HL-60 (cell line): Measurements from ENCODE around the gene MRAS.

Experiments used
- DNase-seq, 2 experiments: peaks; one replicate each; pipeline ENCODE4 v3.0.0-alpha.2; 2010 to 2020; ENCODE audit warnings: low read depth in 1 of 2, low spot score in 1 of 2
- H3K27ac ChIP-seq: fragments of 250-450 bp; sonication (Bioruptor Pico); replicated peaks from 2 replicates; pipeline ENCODE4 v1.5.1; 2020; ENCODE audit warnings: mild to moderate bottlenecking, moderate library complexity
- H3K27me3 ChIP-seq: fragments of 250-450 bp; sonication (Bioruptor Pico); 2 replicates; pipeline ENCODE4 v1.5.1; 2021; ENCODE audit warnings: mild to moderate bottlenecking, moderate library complexity; ENCODE audit not compliant: insufficient read depth, poor library complexity, severe bottlenecking
- H3K4me3 ChIP-seq: replicated peaks from 2 replicates; pipeline ENCODE4 v1.5.1; 2011; ENCODE audit warnings: mild to moderate bottlenecking, control low read depth, low read length; ENCODE audit not compliant: insufficient read depth
- GABPA ChIP-seq: IDR thresholded peaks from 2 replicates; pipeline ENCODE4 v1.6.1; 2012; ENCODE audit warnings: low read depth
- POLR2AphosphoS5 ChIP-seq: IDR thresholded peaks from 2 replicates; pipeline ENCODE4 v1.6.1; 2012; ENCODE audit warnings: low read depth
- SPI1 ChIP-seq: IDR thresholded peaks from 2 replicates; pipeline ENCODE4 v1.6.1; 2012; ENCODE audit warnings: low read depth, mild to moderate bottlenecking, borderline replicate concordance
- TF ChIP-seq, protein P1 (sequence below): IDR thresholded peaks from 2 replicates; pipeline ENCODE4 v1.6.1; 2012; ENCODE audit warnings: low read depth; ENCODE audit not compliant: insufficient replicate concordance
- TF ChIP-seq, protein P2 (sequence below): IDR thresholded peaks from one replicate; pipeline ENCODE4 v1.5.1; 2011; ENCODE audit warnings: low read length, control low read depth, inconsistent platforms; ENCODE audit not compliant: insufficient read depth

Gene MRAS

DNA sequence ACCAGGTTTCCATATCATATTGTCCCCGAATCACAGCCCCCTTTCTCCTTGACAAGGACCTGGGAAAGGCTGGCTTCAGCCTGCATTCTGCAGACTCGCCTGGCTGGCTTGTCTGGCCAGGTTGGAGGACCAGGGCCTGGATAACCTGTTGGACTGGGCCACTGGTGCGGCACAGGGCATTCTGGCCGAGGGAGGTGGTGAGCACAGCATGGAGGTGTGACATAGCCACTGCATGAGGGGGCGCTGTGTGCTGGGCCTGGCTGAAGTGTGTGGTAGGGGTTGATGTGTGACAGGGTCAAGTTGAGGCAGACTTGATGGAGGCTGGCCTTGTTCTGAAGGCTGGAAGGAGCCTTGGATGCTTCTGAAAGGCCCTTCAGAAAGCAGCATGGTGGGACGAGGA is 88.9 kb downstream of the MRAS start:
- DNase-seq, result no peak
- no peak for TF ChIP-seq GABPA
- TF ChIP-seq, protein P1, sequence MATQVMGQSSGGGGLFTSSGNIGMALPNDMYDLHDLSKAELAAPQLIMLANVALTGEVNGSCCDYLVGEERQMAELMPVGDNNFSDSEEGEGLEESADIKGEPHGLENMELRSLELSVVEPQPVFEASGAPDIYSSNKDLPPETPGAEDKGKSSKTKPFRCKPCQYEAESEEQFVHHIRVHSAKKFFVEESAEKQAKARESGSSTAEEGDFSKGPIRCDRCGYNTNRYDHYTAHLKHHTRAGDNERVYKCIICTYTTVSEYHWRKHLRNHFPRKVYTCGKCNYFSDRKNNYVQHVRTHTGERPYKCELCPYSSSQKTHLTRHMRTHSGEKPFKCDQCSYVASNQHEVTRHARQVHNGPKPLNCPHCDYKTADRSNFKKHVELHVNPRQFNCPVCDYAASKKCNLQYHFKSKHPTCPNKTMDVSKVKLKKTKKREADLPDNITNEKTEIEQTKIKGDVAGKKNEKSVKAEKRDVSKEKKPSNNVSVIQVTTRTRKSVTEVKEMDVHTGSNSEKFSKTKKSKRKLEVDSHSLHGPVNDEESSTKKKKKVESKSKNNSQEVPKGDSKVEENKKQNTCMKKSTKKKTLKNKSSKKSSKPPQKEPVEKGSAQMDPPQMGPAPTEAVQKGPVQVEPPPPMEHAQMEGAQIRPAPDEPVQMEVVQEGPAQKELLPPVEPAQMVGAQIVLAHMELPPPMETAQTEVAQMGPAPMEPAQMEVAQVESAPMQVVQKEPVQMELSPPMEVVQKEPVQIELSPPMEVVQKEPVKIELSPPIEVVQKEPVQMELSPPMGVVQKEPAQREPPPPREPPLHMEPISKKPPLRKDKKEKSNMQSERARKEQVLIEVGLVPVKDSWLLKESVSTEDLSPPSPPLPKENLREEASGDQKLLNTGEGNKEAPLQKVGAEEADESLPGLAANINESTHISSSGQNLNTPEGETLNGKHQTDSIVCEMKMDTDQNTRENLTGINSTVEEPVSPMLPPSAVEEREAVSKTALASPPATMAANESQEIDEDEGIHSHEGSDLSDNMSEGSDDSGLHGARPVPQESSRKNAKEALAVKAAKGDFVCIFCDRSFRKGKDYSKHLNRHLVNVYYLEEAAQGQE, result no peak
- TF ChIP-seq, protein P2, sequence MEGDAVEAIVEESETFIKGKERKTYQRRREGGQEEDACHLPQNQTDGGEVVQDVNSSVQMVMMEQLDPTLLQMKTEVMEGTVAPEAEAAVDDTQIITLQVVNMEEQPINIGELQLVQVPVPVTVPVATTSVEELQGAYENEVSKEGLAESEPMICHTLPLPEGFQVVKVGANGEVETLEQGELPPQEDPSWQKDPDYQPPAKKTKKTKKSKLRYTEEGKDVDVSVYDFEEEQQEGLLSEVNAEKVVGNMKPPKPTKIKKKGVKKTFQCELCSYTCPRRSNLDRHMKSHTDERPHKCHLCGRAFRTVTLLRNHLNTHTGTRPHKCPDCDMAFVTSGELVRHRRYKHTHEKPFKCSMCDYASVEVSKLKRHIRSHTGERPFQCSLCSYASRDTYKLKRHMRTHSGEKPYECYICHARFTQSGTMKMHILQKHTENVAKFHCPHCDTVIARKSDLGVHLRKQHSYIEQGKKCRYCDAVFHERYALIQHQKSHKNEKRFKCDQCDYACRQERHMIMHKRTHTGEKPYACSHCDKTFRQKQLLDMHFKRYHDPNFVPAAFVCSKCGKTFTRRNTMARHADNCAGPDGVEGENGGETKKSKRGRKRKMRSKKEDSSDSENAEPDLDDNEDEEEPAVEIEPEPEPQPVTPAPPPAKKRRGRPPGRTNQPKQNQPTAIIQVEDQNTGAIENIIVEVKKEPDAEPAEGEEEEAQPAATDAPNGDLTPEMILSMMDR, result no peak
- no peak for TF ChIP-seq SPI1
- TF ChIP-seq POLR2AphosphoS5, result no peak
- Histone ChIP-seq H3K27ac (no peak overlapping the region), H3K27me3 (peaks cover 47% of the 10 kb centered on the region), H3K4me3 (no peak overlapping the region)

DNA sequence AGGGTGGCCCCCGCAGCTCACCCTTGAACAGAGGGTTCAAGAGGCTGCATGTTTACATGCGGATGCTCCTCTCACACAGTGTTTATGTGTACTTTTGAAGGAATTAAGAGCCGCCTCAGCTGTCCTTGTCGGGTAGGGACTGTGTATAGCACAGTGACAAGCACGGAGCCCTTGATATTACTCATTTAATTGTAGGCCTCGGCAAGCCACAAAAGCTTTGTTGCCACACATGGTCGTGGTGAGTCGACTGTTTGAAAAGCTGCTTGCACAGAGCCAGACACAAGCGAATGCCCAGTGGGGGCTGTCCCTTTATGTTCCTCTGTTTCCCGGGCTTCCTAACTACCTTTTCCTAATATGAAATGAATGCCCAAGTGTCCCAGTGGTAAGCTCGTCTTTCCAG is 90.5 kb downstream of the MRAS start:
- peaks cover 36% of the 10 kb centered on the region for H3K27me3 ChIP-seq
- no peak for DNase-seq
- no peak overlapping the region for H3K4me3 ChIP-seq
- TF ChIP-seq, protein P1, result no peak
- no peak for TF ChIP-seq SPI1
- TF ChIP-seq, protein P2, result no peak
- no peak for TF ChIP-seq GABPA
- no peak for TF ChIP-seq POLR2AphosphoS5
- no peak overlapping the region for H3K27ac ChIP-seq

DNA sequence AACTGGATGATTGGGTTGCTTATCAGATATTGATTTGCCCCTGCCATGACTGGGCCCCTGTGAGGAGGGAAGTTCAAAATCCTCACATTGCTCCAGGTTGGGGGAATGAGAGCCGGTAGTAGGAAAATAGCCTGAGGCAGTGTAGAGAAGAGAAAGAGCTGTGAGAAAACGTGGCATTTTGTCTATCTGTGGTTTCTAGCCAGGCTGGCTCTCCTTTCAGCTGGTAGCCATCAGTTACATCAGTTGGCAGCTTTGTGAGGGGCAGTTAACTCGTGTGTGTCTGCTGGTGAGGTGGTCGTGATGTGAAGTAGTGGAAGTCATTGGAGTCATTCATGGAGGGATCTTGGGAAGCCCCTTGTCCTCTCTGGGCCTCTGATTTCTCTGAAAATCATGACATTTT is 91.3 kb downstream of the MRAS start:
- Histone ChIP-seq H3K4me3 (no peak overlapping the region), H3K27me3 (peaks cover 28% of the 10 kb centered on the region), H3K27ac (no peak overlapping the region)
- no peak for TF ChIP-seq SPI1
- TF ChIP-seq POLR2AphosphoS5, result no peak
- TF ChIP-seq, protein P2, result no peak
- DNase-seq, result no peak

DNA sequence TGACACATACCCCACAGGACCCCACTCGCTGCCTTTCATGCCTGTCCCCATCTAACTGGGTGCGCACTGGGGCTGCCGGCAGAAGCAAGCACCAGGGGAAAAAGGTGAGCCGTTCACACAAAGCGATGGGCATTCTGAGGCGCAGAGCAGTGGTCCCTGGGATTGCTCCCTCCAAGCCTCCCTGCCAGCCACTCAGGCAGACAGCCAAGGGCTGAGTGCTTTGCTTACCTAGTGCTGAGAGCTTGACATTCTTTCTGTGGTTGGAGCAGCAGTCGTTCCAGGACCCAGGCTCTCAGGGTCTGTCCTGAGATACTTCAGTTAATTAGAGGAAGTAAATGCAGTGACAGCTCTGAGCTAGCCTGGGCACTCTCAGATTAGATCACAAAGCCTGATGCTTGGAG is 91.7 kb downstream of the MRAS start:
- TF ChIP-seq GABPA (no peak), SPI1 (no peak), POLR2AphosphoS5 (no peak)
- TF ChIP-seq, protein P2, result no peak
- TF ChIP-seq, protein P1, result no peak
- DNase-seq, result no peak
- peaks cover 25% of the 10 kb centered on the region for H3K27me3 ChIP-seq
- H3K4me3 ChIP-seq, result no peak overlapping the region
- no peak overlapping the region for H3K27ac ChIP-seq
